Inferior parietal cortex (tissue), 1 donor: ENCODE results near the gene KLHDC8B.

ENCODE experiments used
- DNase-seq: peaks from one replicate; pipeline ENCODE4 v3.0.0-alpha.2; 2016; ENCODE audit errors: extremely low spot score

The KLHDC8B gene

GRCh38 chr3:49158792-49159191 lies 12.6 kb upstream of the KLHDC8B start:
- no peak for DNase-seq

DNA sequence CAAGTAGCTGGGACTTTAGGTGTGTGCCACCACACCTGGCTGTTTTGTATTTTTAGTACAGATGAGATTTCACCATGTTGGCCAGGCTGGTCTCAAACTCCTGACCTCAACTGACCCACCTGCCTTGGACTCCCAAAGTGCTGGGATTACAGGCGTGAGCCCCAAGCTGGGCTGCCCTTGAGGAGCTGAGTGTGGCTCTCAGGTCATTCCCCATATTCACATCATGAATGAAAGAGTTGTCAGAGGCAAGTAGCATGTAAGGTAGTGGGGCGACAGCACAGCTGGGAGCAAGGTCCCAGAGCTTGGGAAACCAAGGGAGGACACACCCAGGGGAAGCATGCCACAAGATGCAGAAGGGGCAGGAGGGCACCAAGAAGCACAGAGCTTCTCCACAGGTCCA lies 10.2 kb upstream of the KLHDC8B start:
- DNase-seq: no peak

DNA sequence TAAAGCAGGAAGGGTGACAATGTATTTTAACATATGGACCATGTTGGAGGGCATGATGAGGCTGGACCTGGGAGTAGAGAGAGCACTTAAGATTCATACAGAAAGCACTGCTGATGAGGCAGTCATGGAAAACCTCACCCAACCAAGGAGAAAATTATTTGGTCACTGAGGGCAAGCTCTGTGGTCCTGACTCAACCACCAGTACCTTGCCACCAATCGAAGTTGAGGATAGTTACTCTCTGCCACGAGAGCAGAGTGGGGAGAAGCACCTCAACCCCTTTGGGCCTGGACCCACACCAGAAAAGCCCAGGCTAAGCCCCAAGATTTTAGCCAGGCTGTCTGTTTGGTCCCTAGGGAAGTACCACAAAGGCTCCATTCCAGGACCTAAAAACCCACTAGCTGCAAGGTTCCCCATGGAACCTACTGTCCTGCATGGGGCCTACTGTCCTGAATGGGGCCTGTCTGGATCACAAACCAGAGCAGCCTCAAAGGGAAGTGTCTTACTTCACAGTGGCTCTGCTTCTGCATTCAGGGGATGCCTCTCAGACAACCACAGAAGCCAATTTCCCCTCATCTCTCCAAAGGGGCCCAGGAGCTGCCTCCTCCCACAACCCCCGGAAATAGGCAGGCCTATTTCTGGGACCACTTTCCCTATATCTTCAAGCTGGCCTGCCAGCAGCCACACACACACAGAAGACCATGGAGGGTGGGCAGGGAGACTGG lies 9.4 kb upstream of the KLHDC8B start:
- DNase-seq: no peak

DNA sequence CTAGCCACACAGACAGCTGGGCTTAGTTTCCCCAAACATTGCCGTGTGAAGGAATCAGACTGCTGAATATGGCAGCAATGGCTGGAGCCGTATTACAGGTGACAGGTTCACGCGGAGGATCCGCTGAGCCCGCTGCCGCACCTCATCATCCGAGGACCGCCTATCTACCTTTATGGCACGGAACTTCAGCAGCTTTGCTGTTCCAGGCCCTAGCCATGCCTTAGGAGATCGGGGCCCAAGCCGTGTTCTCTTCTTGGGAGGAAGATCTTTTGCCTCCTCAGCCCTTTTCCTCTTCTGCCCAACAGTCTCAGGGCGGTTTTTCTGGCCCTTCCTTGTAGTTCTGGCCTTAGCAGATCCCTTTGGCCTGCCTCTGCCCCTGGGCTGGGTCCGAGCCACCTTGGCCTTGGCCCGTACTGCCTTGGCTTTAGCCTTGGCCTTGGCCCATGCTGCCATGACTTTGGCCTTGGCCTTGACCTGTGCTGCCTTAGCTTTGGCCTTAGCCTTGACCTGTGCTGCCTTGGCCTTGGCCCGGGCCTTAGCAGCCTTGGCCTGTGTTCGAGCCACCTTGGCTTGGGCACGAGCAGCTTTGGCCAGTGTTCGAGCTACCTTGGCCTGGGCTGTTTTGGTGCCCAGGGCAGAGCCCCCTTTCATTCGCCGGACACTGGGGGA lies 8.5 kb upstream of the KLHDC8B start:
- DNase-seq: no peak

GRCh38 chr3:49163609-49164008 lies 7.8 kb upstream of the KLHDC8B start:
- no peak for DNase-seq

GRCh38 chr3:49164983-49165720 lies 6.2 kb upstream of the KLHDC8B start:
- DNase-seq: no peak

DNA sequence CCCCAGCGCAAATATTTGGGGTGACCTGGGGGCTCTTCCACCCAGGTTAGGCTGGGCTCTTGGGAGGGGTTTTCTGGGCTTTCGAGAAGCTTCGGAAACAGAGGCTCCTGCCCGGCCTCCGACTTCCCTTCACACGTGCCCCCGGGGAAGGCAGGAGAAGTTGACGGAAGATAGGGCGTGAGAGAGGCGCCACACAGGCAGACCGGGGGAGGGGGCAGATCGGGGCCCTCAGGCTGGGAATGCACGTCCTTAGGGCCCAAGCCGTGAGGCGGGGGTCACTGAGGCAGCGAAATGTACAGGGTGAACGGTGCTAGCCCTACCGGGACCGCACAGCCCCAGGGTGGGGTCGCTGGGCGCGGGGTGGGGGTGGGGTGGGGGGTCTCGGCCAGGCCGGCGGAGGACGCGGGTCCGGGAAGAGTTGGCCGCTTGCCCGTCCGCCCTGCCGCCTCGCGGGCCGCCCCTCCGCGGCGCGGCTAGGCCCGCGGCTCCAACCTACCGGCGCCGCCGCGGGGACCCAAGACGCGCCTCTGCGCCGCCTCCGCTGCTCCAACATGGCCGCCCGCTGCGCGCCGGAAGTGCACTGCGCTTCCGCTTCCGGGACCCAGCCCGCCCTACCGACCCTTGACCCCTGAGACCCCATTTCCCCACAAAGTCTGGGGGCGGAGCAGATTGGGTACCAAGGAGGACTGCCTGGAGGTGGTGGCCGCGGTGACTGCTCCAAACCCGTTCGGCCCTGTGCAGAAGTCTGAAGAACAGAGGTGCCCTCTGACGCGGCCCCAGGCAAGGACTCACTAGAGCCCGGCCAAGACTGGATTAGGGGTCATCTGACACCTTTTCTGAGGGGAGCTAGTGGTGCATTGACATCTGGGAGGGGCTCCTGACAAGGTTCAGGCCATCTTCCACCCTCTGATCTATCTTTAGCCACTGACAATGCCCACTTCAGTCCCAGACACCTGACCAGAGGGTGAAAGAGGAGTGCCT lies 5.3 kb upstream of the KLHDC8B start, which contains the start of gene CCDC71:
TSS of gene CCDC71 (minus strand) at position 561 of the 981 bp plus-strand sequence. CDS start 2,123 bp downstream, outside the sequence.
- DNase-seq: peak; percentile 51

- no peak for DNase-seq
Measured at GRCh38 chr3:49166752-49167556, 4.4 kb upstream of the KLHDC8B start.

DNA sequence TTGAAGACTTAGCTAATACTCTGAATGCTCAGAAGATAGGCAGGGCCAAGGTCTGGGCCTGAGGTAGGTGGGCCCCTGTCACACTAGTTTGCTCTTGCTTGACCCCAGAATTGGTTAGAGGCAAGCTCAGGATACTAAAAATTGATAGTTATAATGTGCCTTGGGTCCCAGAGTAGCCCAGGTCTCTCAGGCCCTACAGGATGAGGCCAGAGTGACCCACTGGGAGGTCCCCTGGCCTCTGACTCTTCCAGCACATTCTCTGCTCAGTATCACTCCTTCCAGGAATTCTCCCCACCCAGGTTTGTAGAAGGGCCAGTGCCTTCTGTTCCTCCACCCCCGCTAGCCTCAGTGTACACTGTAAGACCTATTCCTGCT lies 667 bp upstream of the KLHDC8B start:
- no peak for DNase-seq

DNA sequence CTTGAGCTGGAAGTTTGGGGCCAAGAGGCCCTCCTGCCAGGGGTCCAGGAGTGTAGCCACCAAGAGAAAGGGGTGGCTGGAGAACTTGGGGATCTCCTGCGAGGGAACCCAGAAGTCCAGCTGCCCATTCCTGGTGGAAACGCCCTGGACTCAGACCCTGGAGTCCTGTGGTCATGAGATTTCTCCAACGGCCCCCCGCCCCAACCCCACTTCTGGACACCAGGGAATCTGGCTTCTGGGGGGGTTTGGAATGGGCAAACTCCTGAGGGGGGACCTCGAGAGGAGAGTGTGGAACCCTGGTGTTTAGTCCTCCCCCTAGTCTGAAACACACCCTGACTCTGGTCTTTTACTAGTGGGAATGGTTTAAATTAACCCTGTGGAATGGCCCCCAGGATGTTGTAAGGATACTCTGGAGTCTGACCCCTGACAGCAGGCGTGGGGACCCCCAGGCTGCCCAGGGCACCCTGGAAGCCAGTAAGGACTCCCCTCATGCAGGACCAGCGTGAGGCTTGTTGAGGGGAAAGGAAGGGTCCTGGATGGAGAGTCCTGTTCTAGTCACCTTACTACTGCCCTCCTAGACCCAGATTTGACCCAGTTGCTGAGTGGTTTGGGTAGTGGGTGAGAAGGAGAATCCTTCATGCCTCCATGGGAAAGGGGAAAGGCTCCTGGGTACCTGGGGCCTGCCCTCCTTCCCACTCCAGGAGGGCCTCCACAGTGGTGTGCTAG lies 540 bp downstream of the KLHDC8B start:
- DNase-seq: no peak

DNA sequence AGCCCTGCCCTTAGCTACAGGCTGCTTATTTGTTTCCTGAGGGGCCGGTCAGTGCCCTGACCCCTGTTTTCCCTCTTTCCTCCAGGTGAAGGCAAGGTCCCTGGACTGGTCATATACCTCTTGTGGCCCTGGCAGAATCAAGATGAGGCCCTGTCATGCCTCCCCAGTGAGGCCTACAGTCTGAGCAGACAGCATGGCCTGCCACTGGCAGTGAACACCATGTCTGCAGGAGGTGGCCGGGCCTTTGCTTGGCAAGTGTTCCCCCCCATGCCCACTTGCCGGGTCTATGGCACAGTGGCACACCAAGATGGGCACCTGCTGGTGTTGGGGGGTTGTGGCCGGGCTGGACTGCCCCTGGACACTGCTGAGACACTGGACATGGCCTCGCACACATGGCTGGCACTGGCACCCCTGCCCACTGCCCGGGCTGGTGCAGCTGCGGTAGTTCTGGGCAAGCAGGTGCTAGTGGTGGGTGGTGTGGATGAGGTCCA lies 1.2 kb downstream of the KLHDC8B start:
- DNase-seq: no peak

GRCh38 chr3:49173116-49173791 lies 1.9 kb downstream of the KLHDC8B start:
- no peak for DNase-seq

GRCh38 chr3:49173792-49174170 lies 2.4 kb downstream of the KLHDC8B start:
- no peak for DNase-seq

DNA sequence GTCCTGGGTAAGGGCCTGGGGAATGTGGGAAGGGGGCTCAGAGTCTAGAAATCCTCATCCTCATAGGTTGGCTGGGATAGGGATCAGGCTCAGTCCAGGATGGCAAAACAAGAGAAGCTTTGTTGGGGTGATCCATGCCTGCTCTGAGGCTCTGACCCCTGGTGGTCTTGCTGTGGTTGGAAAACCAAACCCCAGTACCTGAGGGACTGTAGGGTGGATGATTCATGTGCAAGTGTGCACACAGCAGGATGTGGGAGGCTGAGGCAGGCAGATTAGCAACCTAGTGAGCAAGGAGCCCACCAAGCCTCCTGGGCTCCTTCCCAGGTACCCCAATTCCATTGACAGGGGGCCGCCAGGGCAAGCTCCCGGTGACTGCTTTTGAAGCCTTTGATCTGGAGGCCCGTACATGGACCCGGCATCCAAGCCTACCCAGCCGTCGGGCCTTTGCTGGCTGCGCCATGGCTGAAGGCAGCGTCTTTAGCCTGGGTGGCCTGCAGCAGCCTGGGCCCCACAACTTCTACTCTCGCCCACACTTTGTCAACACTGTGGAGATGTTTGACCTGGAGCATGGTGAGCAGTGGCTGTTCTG lies 3.1 kb downstream of the KLHDC8B start:
- no peak for DNase-seq

GRCh38 chr3:49175530-49175929 lies 4.1 kb downstream of the KLHDC8B start:
- no peak for DNase-seq

- no peak for DNase-seq
Measured at GRCh38 chr3:49177073-49177472, 5.7 kb downstream of the KLHDC8B start.

GRCh38 chr3:49180116-49180515 lies 8.7 kb downstream of the KLHDC8B start:
- no peak for DNase-seq

DNA sequence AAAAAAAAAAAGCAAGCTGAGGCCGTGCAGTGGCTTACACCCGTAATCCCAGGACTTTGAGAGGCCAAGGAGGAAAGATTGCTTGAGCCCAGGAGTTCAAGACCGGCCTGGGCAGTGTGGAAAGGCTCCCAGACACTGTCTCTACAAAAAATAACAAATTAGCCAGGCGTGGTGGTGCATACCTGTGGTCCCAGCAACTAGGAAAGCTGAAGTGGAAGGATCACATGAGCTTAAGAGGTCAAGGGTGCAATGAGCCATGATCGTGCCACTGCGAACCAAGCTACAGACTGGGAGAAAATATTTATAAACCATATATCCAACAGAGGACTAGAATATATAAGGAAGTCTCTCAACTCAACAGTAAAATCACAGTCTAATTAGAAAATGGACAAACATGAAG lies 10.0 kb downstream of the KLHDC8B start:
- no peak for DNase-seq

DNA sequence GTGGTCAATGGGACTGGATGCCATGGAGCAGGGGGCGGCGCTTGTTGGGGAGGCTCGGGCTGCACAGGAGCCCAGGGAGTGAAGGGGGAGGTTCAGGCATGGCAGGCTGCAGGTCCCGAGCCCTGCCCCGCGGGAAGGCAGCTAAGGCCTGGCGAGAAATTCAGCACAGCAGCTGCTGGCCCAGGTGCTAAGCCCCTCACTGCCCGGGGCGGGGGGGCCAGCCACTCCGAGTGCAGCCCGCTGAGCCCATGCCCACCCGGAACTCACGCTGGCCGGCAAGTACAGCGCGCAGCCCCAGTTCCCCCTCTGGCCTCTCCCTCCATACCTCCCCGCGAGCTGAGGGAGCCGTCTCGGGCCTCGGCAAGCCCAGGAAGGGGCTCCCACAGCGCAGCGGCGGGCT lies 11.3 kb downstream of the KLHDC8B start:
- DNase-seq: no peak
